Neuronal stem cell (in vitro differentiated cells): ENCODE measurements around the gene NCAPD2.
"Not testable (repeated sequence)": the region's sequence is repeated elsewhere in the genome, so short reads cannot be mapped to it uniquely, and the experiment has no call there.

Experiments
- DNase-seq: peaks from one replicate; pipeline ENCODE4 v3.0.0-alpha.2; 2013; ENCODE audit warnings: low spot score
- H2AFZ ChIP-seq: one replicate; pipeline ENCODE4 v1.6.1; 2013; ENCODE audit warnings: mild to moderate bottlenecking, low read length, inconsistent platforms
- H2AK5ac ChIP-seq: 2 replicates; pipeline ENCODE4 v1.6.1; 2013; ENCODE audit warnings: low read depth, mild to moderate bottlenecking, inconsistent platforms, low read length, moderate library complexity, mixed read lengths
- H2BK120ac ChIP-seq: 2 replicates; pipeline ENCODE4 v1.6.1; 2013; ENCODE audit warnings: low read depth, mild to moderate bottlenecking, inconsistent platforms, low read length, moderate library complexity, mixed read lengths
- H2BK12ac ChIP-seq: one replicate; pipeline ENCODE4 v1.6.1; 2013; ENCODE audit warnings: low read length, inconsistent platforms
- H2BK15ac ChIP-seq: 2 replicates; pipeline ENCODE4 v1.6.1; 2013; ENCODE audit warnings: mild to moderate bottlenecking, low read length, inconsistent platforms, mixed read lengths
- H2BK5ac ChIP-seq: one replicate; pipeline ENCODE4 v1.6.1; 2013; ENCODE audit warnings: inconsistent platforms, mild to moderate bottlenecking, low read length, moderate library complexity
- H3K14ac ChIP-seq: one replicate; pipeline ENCODE4 v1.6.1; 2013; ENCODE audit warnings: low read length, inconsistent platforms
- H3K18ac ChIP-seq: 2 replicates; pipeline ENCODE4 v1.6.1; 2013; ENCODE audit warnings: low read length, inconsistent platforms
- H3K23ac ChIP-seq: 2 replicates; pipeline ENCODE4 v1.6.1; 2013; ENCODE audit warnings: low read depth, mild to moderate bottlenecking, mixed read lengths, low read length, inconsistent platforms; ENCODE audit not compliant: poor library complexity
- H3K27ac ChIP-seq: replicated peaks from 3 replicates; pipeline ENCODE4 v1.5.1; 2013; ENCODE audit warnings: low read length, inconsistent platforms
- H3K27me3 ChIP-seq, 3 experiments: 2 replicates each; pipeline ENCODE4 v1.6.1; 2013; ENCODE audit warnings: low read length in 3 of 3, mild to moderate bottlenecking in 2 of 3, inconsistent platforms in 1 of 3, low read depth in 1 of 3, mixed read lengths in 1 of 3, moderate library complexity in 1 of 3; ENCODE audit not compliant: control insufficient read depth in 3 of 3, insufficient read depth in 3 of 3
- H3K36me3 ChIP-seq, 2 donors: replicated peaks in 1 of 2; 2 replicates each; pipeline ENCODE4 v1.6.1; 2013; ENCODE audit warnings: low read length in 2 of 2; ENCODE audit not compliant: control insufficient read depth in 2 of 2, insufficient read depth in 2 of 2
- H3K4ac ChIP-seq: 2 replicates; pipeline ENCODE4 v1.6.1; 2013; ENCODE audit warnings: inconsistent platforms, mild to moderate bottlenecking, low read length, moderate library complexity
- H3K4me1 ChIP-seq, 2 donors: 1 replicate in 1 of 2; 2 replicates in 1 of 2; pipeline ENCODE4 v1.6.1; 2013; ENCODE audit warnings: low read length in 2 of 2, low read depth in 1 of 2; ENCODE audit not compliant: control insufficient read depth in 2 of 2, insufficient read depth in 1 of 2
- H3K4me2 ChIP-seq: one replicate; pipeline ENCODE4 v1.6.1; 2013; ENCODE audit warnings: mild to moderate bottlenecking, low read length, inconsistent platforms; ENCODE audit not compliant: insufficient read depth, poor library complexity, severe bottlenecking
- H3K4me3 ChIP-seq, 2 donors: 2 replicates each; pipeline ENCODE4 v1.5.1; 2013; ENCODE audit warnings: low read length in 2 of 2, mild to moderate bottlenecking in 2 of 2, inconsistent platforms in 1 of 2, moderate library complexity in 1 of 2
- H3K79me1 ChIP-seq: one replicate; pipeline ENCODE4 v1.6.1; 2013; ENCODE audit warnings: low read depth, mild to moderate bottlenecking, inconsistent platforms, low read length, moderate library complexity
- H3K9ac ChIP-seq: one replicate; pipeline ENCODE4 v1.6.1; 2013; ENCODE audit warnings: mild to moderate bottlenecking, low read depth, low read length, inconsistent platforms; ENCODE audit not compliant: poor library complexity
- H3K9me3 ChIP-seq, 2 donors: replicated peaks in 1 of 2; 2 replicates each; pipeline versions ENCODE3 to v1.6.1; 2013; ENCODE audit warnings: low read length in 2 of 2, mild to moderate bottlenecking in 2 of 2, inconsistent platforms in 1 of 2, low read depth in 1 of 2, mixed read lengths in 1 of 2, moderate library complexity in 1 of 2; ENCODE audit not compliant: control insufficient read depth in 2 of 2, insufficient read depth in 1 of 2
- H4K8ac ChIP-seq: one replicate; pipeline ENCODE4 v1.6.1; 2013; ENCODE audit warnings: low read depth, mild to moderate bottlenecking, inconsistent platforms, low read length, moderate library complexity
- H4K91ac ChIP-seq: one replicate; pipeline ENCODE4 v1.6.1; 2013; ENCODE audit warnings: low read length, low read depth, mild to moderate bottlenecking, inconsistent platforms; ENCODE audit not compliant: poor library complexity
- WGBS, 2 donors: extraction: QIAGEN DNeasy Blood & Tissue Kit; methylation state at CpG; one replicate each; pipeline ENCODE4 v1.1.7; 2013; ENCODE audit warnings: missing lambda C conversion rate in 2 of 2, mixed read lengths in 1 of 2; ENCODE audit not compliant: insufficient read length in 2 of 2, insufficient replicate concordance in 1 of 2; ENCODE audit errors: extremely low coverage in 2 of 2; 5-methylcytosine and 5-hydroxymethylcytosine counted together

Gene NCAPD2

GRCh38 chr12:6535960-6536847 lies 42.3 kb downstream of the NCAPD2 start:
- Histone ChIP-seq H3K9ac (peak overlapping the region; percentile 99), H2BK15ac (no peak overlapping the region), H2BK5ac (peak overlapping the region; percentile 29), H2AFZ (no peak overlapping the region), H3K36me3 (peaks cover 40 to 54% of the 10 kb centered on the region in 2 donors), H3K9me3 (no peaks in the 10 kb centered on the region), H2AK5ac (no peak overlapping the region), H3K23ac (peak overlapping the region; percentile 83), H4K8ac (no peak overlapping the region), H3K18ac (peak overlapping the region; percentile 39), H2BK12ac (no peak overlapping the region), H3K27ac (peak overlapping the region; percentile 79), H2BK120ac (no peak overlapping the region), H3K27me3 (no peaks in the 10 kb centered on the region), H4K91ac (no peak overlapping the region), H3K4ac (peak overlapping the region; percentile 54), H3K79me1 (peaks cover 11% of the 10 kb centered on the region), H3K4me2 (peak overlapping the region; percentile 85), H3K4me3 (peak overlapping the region; percentile 97 to 99), H3K4me1 (peaks cover 28 to 29% of the 10 kb centered on the region in 2 donors), H3K14ac (no peak overlapping the region)
- WGBS, 2 donors = no CpG with 5 or more reads among the region's 10 CpGs
- DNase-seq = no peak

GRCh38 chr12:6536894-6537579 lies 43.1 kb downstream of the NCAPD2 start:
- H3K27ac ChIP-seq = no peak overlapping the region
- H3K27me3 ChIP-seq = no peaks in the 10 kb centered on the region
- H3K79me1 ChIP-seq = peaks cover 11% of the 10 kb centered on the region
- no peaks in the 10 kb centered on the region for H3K9me3 ChIP-seq
- peak overlapping the region in 1 of 2 donors; percentile 97 for H3K4me3 ChIP-seq
- H4K8ac ChIP-seq = no peak overlapping the region
- no CpG with 5 or more reads among the region's 19 CpGs for WGBS, 2 donors
- H3K23ac ChIP-seq = peak overlapping the region; percentile 48
- no peak overlapping the region for H2BK15ac ChIP-seq
- no peak overlapping the region for H2BK120ac ChIP-seq
- peaks cover 27 to 29% of the 10 kb centered on the region in 2 donors for H3K4me1 ChIP-seq
- H3K36me3 ChIP-seq = peaks cover 39 to 51% of the 10 kb centered on the region in 2 donors
- H3K4me2 ChIP-seq = no peak overlapping the region
- H2AFZ ChIP-seq = no peak overlapping the region
- H2BK5ac ChIP-seq = no peak overlapping the region
- no peak for DNase-seq
- H4K91ac ChIP-seq = no peak overlapping the region
- H3K14ac ChIP-seq = no peak overlapping the region
- H3K4ac ChIP-seq = no peak overlapping the region
- no peak overlapping the region for H2AK5ac ChIP-seq
- no peak overlapping the region for H3K18ac ChIP-seq
- H2BK12ac ChIP-seq = no peak overlapping the region
- H3K9ac ChIP-seq = no peak overlapping the region

DNA sequence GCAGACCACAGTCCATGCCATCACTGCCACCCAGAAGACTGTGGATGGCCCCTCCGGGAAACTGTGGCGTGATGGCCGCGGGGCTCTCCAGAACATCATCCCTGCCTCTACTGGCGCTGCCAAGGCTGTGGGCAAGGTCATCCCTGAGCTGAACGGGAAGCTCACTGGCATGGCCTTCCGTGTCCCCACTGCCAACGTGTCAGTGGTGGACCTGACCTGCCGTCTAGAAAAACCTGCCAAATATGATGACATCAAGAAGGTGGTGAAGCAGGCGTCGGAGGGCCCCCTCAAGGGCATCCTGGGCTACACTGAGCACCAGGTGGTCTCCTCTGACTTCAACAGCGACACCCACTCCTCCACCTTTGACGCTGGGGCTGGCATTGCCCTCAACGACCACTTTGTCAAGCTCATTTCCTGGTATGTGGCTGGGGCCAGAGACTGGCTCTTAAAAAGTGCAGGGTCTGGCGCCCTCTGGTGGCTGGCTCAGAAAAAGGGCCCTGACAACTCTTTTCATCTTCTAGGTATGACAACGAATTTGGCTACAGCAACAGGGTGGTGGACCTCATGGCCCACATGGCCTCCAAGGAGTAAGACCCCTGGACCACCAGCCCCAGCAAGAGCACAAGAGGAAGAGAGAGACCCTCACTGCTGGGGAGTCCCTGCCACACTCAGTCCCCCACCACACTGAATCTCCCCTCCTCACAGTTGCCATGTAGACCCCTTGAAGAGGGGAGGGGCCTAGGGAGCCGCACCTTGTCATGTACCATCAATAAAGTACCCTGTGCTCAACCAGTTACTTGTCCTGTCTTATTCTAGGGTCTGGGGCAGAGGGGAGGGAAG lies 43.9 kb downstream of the NCAPD2 start:
- not testable (repeated sequence) for H3K4me2 ChIP-seq, H4K8ac ChIP-seq, H2AFZ ChIP-seq, H3K27me3 ChIP-seq, H3K9ac ChIP-seq, H2BK15ac ChIP-seq, H3K9me3 ChIP-seq, H3K18ac ChIP-seq, H2BK5ac ChIP-seq, H4K91ac ChIP-seq, H3K4ac ChIP-seq, H2BK120ac ChIP-seq, H3K14ac ChIP-seq, H2BK12ac ChIP-seq, H2AK5ac ChIP-seq
- peak overlapping the region; percentile 17 for H3K27ac ChIP-seq
- H3K79me1 ChIP-seq = peaks cover 11% of the 10 kb centered on the region
- H3K23ac ChIP-seq = peak overlapping the region; percentile 48
- H3K36me3 ChIP-seq = peaks cover 39 to 50% of the 10 kb centered on the region in 2 donors
- peaks cover 20 to 30% of the 10 kb centered on the region in 2 donors for H3K4me1 ChIP-seq
- peak overlapping the region; percentile 1 to 41 for H3K4me3 ChIP-seq
- DNase-seq = peak; percentile 68
- WGBS, 2 donors = no CpG with 5 or more reads among the region's 17 CpGs
